22Rv1 (cell line): ENCODE measurements around the gene UQCRC1.

Experiments used
- ZFX ChIP-seq: fragments of 450-650 bp; IDR thresholded peaks from 2 replicates; pipeline ENCODE4 v1.6.1; 2017; ENCODE audit warnings: antibody characterized with exemption, borderline replicate concordance
- TF ChIP-seq, protein P1 (sequence below): fragments of 450-650 bp; IDR thresholded peaks from 2 replicates; pipeline ENCODE4 v1.5.1; 2017; ENCODE audit warnings: mild to moderate bottlenecking

DNA sequence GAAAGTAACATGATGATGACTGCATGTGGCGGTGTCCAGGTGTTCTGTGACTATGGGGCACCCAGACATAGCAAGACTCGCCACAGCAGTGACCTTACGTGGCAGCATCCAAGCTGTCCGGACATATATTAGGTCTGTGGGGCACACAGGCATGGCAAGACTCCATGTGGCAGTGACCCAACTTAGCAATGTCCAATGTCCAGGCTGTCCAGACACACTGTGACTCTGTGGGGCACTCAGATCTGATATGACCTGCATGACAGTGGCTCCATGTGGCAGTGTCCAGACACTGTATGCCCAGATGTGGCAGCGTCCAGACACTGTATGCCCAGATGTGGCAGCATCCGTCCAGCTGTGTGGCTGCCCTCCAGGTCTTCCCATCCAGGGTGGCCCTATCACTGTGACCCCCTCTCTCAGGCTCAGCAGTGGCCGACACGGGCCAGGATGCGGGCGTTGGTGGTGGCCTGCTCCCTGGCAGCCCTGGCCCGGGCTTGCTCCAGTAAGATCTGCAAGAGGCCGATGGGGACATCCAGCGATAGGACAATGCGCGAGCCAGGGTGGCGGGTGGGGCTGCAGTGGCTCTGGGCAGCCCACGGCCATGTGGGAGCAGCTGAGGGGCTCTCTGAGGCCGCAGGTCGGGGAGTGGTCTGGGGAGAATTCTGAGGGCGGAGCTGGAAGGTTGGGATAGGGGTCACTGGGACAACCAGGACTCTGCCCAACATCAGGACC, 46.9 kb downstream of the UQCRC1 start:
- TF ChIP-seq, protein P1, sequence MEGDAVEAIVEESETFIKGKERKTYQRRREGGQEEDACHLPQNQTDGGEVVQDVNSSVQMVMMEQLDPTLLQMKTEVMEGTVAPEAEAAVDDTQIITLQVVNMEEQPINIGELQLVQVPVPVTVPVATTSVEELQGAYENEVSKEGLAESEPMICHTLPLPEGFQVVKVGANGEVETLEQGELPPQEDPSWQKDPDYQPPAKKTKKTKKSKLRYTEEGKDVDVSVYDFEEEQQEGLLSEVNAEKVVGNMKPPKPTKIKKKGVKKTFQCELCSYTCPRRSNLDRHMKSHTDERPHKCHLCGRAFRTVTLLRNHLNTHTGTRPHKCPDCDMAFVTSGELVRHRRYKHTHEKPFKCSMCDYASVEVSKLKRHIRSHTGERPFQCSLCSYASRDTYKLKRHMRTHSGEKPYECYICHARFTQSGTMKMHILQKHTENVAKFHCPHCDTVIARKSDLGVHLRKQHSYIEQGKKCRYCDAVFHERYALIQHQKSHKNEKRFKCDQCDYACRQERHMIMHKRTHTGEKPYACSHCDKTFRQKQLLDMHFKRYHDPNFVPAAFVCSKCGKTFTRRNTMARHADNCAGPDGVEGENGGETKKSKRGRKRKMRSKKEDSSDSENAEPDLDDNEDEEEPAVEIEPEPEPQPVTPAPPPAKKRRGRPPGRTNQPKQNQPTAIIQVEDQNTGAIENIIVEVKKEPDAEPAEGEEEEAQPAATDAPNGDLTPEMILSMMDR: no peak
- no peak for TF ChIP-seq ZFX
